Coronary artery (tissue), 2 donors: Measurements from ENCODE around the gene DLG2.

Experiments
- DNase-seq: peaks from one replicate; pipeline ENCODE4 v3.0.0-alpha.2; 2017; ENCODE audit warnings: low spot score
- H3K27ac ChIP-seq, 2 donors: fragments of 200-600 bp; sonication (generic); one replicate each; pipeline ENCODE4 v1.5.1; 2016 to 2019
- H3K4me3 ChIP-seq: fragments of 200-600 bp; sonication (generic); 2 replicates; pipeline ENCODE4 v1.5.1; 2016; ENCODE audit warnings: mild to moderate bottlenecking, moderate library complexity
- CTCF ChIP-seq: fragments of 200-600 bp; sonication (generic); IDR thresholded peaks from one replicate; pipeline ENCODE4 v1.5.1; 2019; ENCODE audit warnings: antibody characterized with exemption

The DLG2 gene

DNA sequence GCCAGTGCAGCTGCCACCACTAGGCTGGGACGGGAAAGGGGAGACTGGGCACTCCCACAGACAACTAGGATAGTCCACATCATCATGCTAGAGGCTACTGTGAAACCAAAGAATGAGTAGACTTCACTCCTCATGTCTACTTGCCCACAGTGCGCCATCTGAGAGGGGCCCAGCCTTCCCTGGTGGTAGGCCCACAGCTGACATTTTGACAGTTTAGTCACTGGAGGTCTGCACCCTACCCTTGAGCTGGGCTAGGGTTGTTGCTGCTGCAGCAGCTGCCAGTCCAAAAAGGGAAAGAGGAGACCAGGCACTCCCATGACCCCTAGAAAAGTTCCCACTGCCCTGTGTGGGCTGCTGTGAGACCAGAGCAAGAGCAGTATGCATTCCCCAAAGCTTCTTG, 141.2 kb downstream of the DLG2 start:
- no peak for TF ChIP-seq CTCF
- no peak overlapping the region for H3K4me3 ChIP-seq
- no peak overlapping the region for H3K27ac ChIP-seq
- DNase-seq, result no peak

GRCh38 chr11:85483861-85484260, 143.3 kb downstream of the DLG2 start:
- Histone ChIP-seq H3K27ac (no peak overlapping the region), H3K4me3 (no peak overlapping the region)
- no peak for DNase-seq
- no peak for TF ChIP-seq CTCF

- TF ChIP-seq CTCF, result no peak
- DNase-seq, result no peak
These were observed 145.3 kb downstream of the DLG2 start for GRCh38 chr11:85481862-85482261.

GRCh38 chr11:85475660-85476517, 151.3 kb downstream of the DLG2 start:
- no peak for DNase-seq
- Histone ChIP-seq H3K4me3 (no peak overlapping the region), H3K27ac (no peak overlapping the region)
- TF ChIP-seq CTCF, result no peak

More at GRCh38 chr11:85481862-85482261, 145.3 kb downstream of the DLG2 start:
- Histone ChIP-seq H3K27ac (no peak overlapping the region), H3K4me3 (no peak overlapping the region)

- Histone ChIP-seq H3K4me3 (no peak overlapping the region), H3K27ac (no peak overlapping the region)
- TF ChIP-seq CTCF, result no peak
- no peak for DNase-seq
These were observed 154.2 kb downstream of the DLG2 start for GRCh38 chr11:85472953-85473352.

GRCh38 chr11:85464283-85464682, 162.9 kb downstream of the DLG2 start:
- Histone ChIP-seq H3K4me3 (no peak overlapping the region), H3K27ac (no peak overlapping the region)
- no peak for DNase-seq
- no peak for TF ChIP-seq CTCF

- DNase-seq, result no peak
- no peak for TF ChIP-seq CTCF
- no peak overlapping the region for H3K27ac ChIP-seq
- H3K4me3 ChIP-seq, result no peak overlapping the region
These were observed 167.8 kb downstream of the DLG2 start for GRCh38 chr11:85459304-85459703.
